Liver (tissue), 9 donors: Measurements from ENCODE around the gene LMTK2. TPM values are rescaled to one million over a fixed set of nuclear protein-coding genes. Genes with fewer than 3 reads are reported as not detected.

Experiments used
- DNase-seq: peaks from one replicate; pipeline ENCODE4 v3.0.0-alpha.2; 2017; ENCODE audit warnings: low spot score
- H3K27ac ChIP-seq, 2 donors: one replicate each; pipeline ENCODE4 v1.7.0; 2013; ENCODE audit warnings: inconsistent platforms in 2 of 2, low read length in 2 of 2, control low read depth in 1 of 2, low read depth in 1 of 2, mild to moderate bottlenecking in 1 of 2
- H3K27me3 ChIP-seq, 4 donors: one replicate each; pipeline versions ENCODE4 v1.6.1 to v1.7.0; 2013; ENCODE audit warnings: low read length in 3 of 4, inconsistent platforms in 1 of 4, mild to moderate bottlenecking in 1 of 4, moderate library complexity in 1 of 4; ENCODE audit not compliant: control insufficient read depth in 4 of 4, insufficient read depth in 4 of 4
- H3K36me3 ChIP-seq, 4 donors: one replicate each; pipeline versions ENCODE4 v1.6.1 to v1.7.0; 2013; ENCODE audit warnings: low read length in 3 of 4, mild to moderate bottlenecking in 3 of 4, low read depth in 1 of 4, moderate library complexity in 1 of 4; ENCODE audit not compliant: control insufficient read depth in 4 of 4, insufficient read depth in 3 of 4
- H3K4me1 ChIP-seq, 4 donors: one replicate each; pipeline versions ENCODE4 v1.6.1 to v1.7.0; 2013; ENCODE audit warnings: low read length in 3 of 4, mild to moderate bottlenecking in 3 of 4, moderate library complexity in 1 of 4; ENCODE audit not compliant: control insufficient read depth in 4 of 4, insufficient read depth in 4 of 4
- H3K4me3 ChIP-seq, 3 donors: one replicate each; pipeline versions ENCODE4 v1.6.1 to v1.7.0; 2013; ENCODE audit warnings: low read length in 3 of 3, control low read depth in 1 of 3, low read depth in 1 of 3, mild to moderate bottlenecking in 1 of 3
- H3K9ac ChIP-seq, 2 donors: one replicate each; pipeline ENCODE4 v1.7.0; 2013; ENCODE audit warnings: low read length in 2 of 2, mild to moderate bottlenecking in 2 of 2, moderate library complexity in 2 of 2, control low read depth in 1 of 2, low read depth in 1 of 2
- H3K9me3 ChIP-seq, 4 donors: one replicate each; pipeline versions ENCODE4 v1.6.1 to v1.7.0; 2013; ENCODE audit warnings: low read length in 3 of 4; ENCODE audit not compliant: control insufficient read depth in 4 of 4
- EGR1 ChIP-seq, 2 donors: IDR thresholded peaks; 2 replicates each; pipeline ENCODE4 v1.6.1; 2016 to 2018; ENCODE audit warnings: antibody characterized with exemption in 2 of 2, low read depth in 2 of 2
- FOXA1 ChIP-seq: IDR thresholded peaks from 2 replicates; pipeline ENCODE4 v1.6.1; 2016; ENCODE audit warnings: antibody characterized with exemption
- FOXA2 ChIP-seq: IDR thresholded peaks from 2 replicates; pipeline ENCODE4 v1.6.1; 2016; ENCODE audit warnings: antibody characterized with exemption
- GABPA ChIP-seq, 2 donors: IDR thresholded peaks in 1 of 2; conservative IDR thresholded peaks in 1 of 2; 2 replicates each; pipeline ENCODE4 v1.6.1; 2016; ENCODE audit warnings: antibody characterized with exemption in 2 of 2, mild to moderate bottlenecking in 1 of 2, moderate library complexity in 1 of 2
- HNF4A ChIP-seq, 2 donors: conservative IDR thresholded peaks; 2 replicates each; pipeline ENCODE4 v1.6.1; 2016; ENCODE audit warnings: antibody characterized with exemption in 2 of 2, mild to moderate bottlenecking in 2 of 2
- HNF4G ChIP-seq: IDR thresholded peaks from 2 replicates; pipeline ENCODE4 v1.6.1; 2016; ENCODE audit warnings: antibody characterized with exemption
- JUND ChIP-seq, 2 donors: IDR thresholded peaks; 2 replicates each; pipeline ENCODE4 v1.6.1; 2016; ENCODE audit warnings: antibody characterized with exemption in 2 of 2
- RAD21 ChIP-seq, 2 donors: IDR thresholded peaks; 2 replicates each; pipeline ENCODE4 v1.6.1; 2016; ENCODE audit warnings: antibody characterized with exemption in 2 of 2, mild to moderate bottlenecking in 2 of 2
- RXRA ChIP-seq, 2 donors: IDR thresholded peaks; 2 replicates each; pipeline ENCODE4 v1.6.1; 2017 to 2018; ENCODE audit warnings: antibody characterized with exemption in 2 of 2, mild to moderate bottlenecking in 1 of 2
- SP1 ChIP-seq: IDR thresholded peaks from 2 replicates; pipeline ENCODE4 v1.6.1; 2018; ENCODE audit warnings: antibody characterized with exemption, mild to moderate bottlenecking
- TAF1 ChIP-seq: conservative IDR thresholded peaks from 2 replicates; pipeline ENCODE4 v1.6.1; 2016; ENCODE audit warnings: antibody characterized with exemption, mild to moderate bottlenecking
- YY1 ChIP-seq: IDR thresholded peaks from 2 replicates; pipeline ENCODE4 v1.6.1; 2016; ENCODE audit warnings: antibody characterized with exemption, mild to moderate bottlenecking
- WGBS: extraction: QIAGEN DNeasy Blood & Tissue Kit; methylation state at CpG from one replicate; pipeline ENCODE4 v1.1.7; 2013; 5-methylcytosine and 5-hydroxymethylcytosine counted together
- polyA plus RNA-seq, 2 donors: library from polyadenylated mRNA; stranded (reverse) in 1 of 2; unstranded in 1 of 2; fragments of 200-250 nt in 1 of 2; fragments of >200 nt in 1 of 2; fragmentation: Nextera tagmentation in 1 of 2; extraction: Ambion mirVana in 1 of 2; gene quantifications; one replicate each; pipeline versions ENCODE4 v1.2.1 to v1.2.3, GENCODE V29; 2013 to 2015
- total RNA-seq, 2 donors: library from RNA; depleted of rRNA; stranded (reverse); fragments of >200 nt; gene quantifications; one replicate each; pipeline ENCODE4 v1.2.3, GENCODE V29; 2014
- TF ChIP-seq, protein P1 (sequence below): IDR thresholded peaks from 2 replicates; pipeline ENCODE4 v1.6.1; 2016; ENCODE audit warnings: antibody characterized with exemption
- TF ChIP-seq, protein P2 (sequence below): IDR thresholded peaks from 2 replicates; pipeline ENCODE4 v1.6.1; 2016; ENCODE audit warnings: antibody characterized with exemption
- TF ChIP-seq, protein P3 (sequence below): fragments of 150-350 bp; IDR thresholded peaks from 2 replicates; pipeline ENCODE4 v1.5.1; 2017; ENCODE audit warnings: improper control_type of control experiment, low read depth, low read length; ENCODE audit not compliant: missing input control
- donor health status: healthy.
- donor health status: healthy.
- donor health status: healthy.
- donor health status: healthy.
- donor health status: healthy.

LMTK2 gene
- total and polyA plus RNA-seq, 4 donors, result 3.1 to 14.3 (median 9.0) TPM

DNA sequence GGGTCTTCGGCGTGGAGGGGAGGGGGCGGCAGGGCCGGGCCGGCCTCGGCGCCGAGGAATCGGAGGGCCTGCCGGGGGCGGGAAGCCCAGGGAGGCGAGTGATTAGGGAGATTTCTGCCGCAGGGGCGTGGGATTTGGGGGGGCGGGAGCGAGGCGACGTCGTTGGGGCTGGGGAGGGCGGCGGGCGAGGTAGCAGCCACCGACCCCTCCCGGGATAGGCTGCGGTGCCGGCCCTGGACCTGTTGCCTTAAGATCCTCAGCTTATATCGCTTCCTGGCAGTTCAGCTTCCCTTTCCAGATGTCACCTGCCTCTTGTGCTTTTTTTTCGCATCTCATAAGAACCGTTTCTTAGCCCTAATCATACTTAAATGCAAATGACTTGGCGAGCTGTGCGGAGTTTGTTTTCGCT, 655 bp downstream of the LMTK2 start:
- Histone ChIP-seq H3K27me3 (no peaks in the 10 kb centered on the region), H3K27ac (peak overlapping the region; percentile 91 to 92), H3K4me1 (peaks cover 6 to 35% (median 25%) of the 10 kb centered on the region in 4 donors), H3K9me3 (no peaks in the 10 kb centered on the region), H3K9ac (peak overlapping the region in 1 of 2 donors; percentile 73), H3K36me3 (no peaks in the 10 kb centered on the region), H3K4me3 (peak overlapping the region; percentile 90 to 98 (median 94))
- 1% methylated on average over 32 of the region's 32 CpGs for WGBS
- DNase-seq, result peak; percentile 49
- TF ChIP-seq RAD21 (IDR thresholded peaks at IDR 0.05) (no peak), JUND (IDR thresholded peaks at IDR 0.05) (no peak), FOXA2 (no peak), SP1 (no peak), EGR1 (IDR thresholded peaks at IDR 0.05; ENCODE audit: low read depth in 2 of 2) (no peak)
- TF ChIP-seq, protein P1, sequence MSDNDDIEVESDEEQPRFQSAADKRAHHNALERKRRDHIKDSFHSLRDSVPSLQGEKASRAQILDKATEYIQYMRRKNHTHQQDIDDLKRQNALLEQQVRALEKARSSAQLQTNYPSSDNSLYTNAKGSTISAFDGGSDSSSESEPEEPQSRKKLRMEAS, result no peak

DNA sequence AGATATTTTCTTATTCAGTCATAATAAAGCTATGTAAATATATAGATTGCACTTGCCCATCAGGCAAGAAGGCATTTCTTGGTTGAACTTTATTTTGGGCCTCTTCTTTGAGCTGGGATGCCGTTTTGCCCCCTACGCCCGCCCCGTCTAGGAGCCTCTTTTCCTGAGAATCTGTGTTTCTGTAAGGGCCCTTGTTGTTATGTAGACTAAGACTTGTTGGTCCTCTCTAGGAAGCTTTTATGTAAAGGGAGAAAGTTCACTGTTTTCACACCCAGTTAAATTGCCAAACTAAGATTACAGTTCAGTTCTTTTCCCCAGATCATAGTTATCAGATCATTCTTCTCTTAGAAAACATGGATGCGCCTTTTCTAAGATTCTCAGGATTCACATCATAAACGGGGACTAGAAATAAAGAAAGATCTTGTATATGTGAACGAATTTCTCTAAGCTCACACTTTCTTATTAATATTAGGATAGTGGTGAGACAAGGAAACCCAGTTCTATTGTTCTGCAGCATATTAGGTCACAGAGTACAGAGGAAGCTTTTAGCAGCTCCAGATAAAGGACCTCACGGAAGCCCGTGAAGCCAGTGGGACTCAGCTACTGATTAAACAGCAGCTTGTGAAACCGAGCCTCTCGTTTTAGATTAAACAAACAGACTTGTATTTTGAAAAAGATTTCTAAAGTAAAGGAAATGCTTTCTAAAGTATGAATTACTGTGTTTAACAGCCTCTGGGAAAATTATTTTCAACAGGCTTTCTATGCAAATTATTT, 3.8 kb downstream of the LMTK2 start:
- WGBS, result 39% methylated on average over 11 of the region's 11 CpGs
- Histone ChIP-seq H3K27ac (peak overlapping the region; percentile 51 to 72), H3K9ac (peak overlapping the region; percentile 27 to 61), H3K4me3 (peak overlapping the region in 1 of 3 donors; percentile 15), H3K27me3 (no peaks in the 10 kb centered on the region), H3K9me3 (no peaks in the 10 kb centered on the region), H3K36me3 (no peaks in the 10 kb centered on the region), H3K4me1 (peaks cover 6 to 35% (median 25%) of the 10 kb centered on the region in 4 donors)
- TF ChIP-seq, protein P1, result no peak
- TF ChIP-seq TAF1, result peak; percentile 24
- peak; percentile 42 for TF ChIP-seq SP1
- TF ChIP-seq RXRA (IDR thresholded peaks at IDR 0.05), result peak; percentile 26 to 35
- peak in 1 of 2 donors; percentile 18 for TF ChIP-seq GABPA (IDR thresholded peaks at IDR 0.05 in 1 of 2, conservative IDR thresholded peaks at IDR 0.05 in 1 of 2)
- TF ChIP-seq FOXA2, result no peak
- TF ChIP-seq, protein P2, sequence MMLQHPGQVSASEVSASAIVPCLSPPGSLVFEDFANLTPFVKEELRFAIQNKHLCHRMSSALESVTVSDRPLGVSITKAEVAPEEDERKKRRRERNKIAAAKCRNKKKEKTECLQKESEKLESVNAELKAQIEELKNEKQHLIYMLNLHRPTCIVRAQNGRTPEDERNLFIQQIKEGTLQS, result peak; percentile 23
- TF ChIP-seq HNF4A (conservative IDR thresholded peaks at IDR 0.05), result peak in 1 of 2 donors; percentile 48
- peak; percentile 32 for TF ChIP-seq YY1
- TF ChIP-seq HNF4G, result no peak
- TF ChIP-seq RAD21 (IDR thresholded peaks at IDR 0.05), result peak; percentile 14 to 55
- DNase-seq, result no peak

DNA sequence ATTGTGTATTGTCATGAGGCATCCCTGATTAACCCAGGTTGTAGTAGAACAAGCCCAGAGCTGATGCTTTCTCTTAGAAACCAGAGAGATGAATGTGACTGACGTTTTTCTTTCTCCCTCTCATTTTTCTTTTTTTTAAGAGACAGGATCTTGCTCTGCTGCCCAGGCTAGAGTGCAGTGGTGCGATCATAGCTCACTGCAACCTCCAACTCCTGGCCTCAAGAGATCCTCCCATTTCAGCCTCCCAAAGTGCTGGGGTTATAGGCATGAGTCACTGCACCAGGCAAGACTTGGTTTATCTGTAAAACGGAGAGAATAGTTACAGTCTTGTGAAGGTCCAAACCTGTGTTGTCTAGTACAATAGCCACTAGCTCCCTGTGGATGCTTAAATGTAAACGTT, 5.4 kb downstream of the LMTK2 start:
- no peaks in the 10 kb centered on the region for H3K9me3 ChIP-seq
- H3K4me1 ChIP-seq, result peaks cover 6 to 40% (median 25%) of the 10 kb centered on the region in 4 donors
- H3K27me3 ChIP-seq, result no peaks in the 10 kb centered on the region
- H3K27ac ChIP-seq, result no peak overlapping the region
- no peak overlapping the region for H3K4me3 ChIP-seq
- no peak overlapping the region for H3K9ac ChIP-seq
- 88% methylated on average over 4 of the region's 4 CpGs for WGBS
- no peaks in the 10 kb centered on the region for H3K36me3 ChIP-seq
- TF ChIP-seq, protein P1, result no peak
- TF ChIP-seq TAF1, result no peak
- TF ChIP-seq FOXA1, result no peak
- no peak for TF ChIP-seq YY1
- TF ChIP-seq, protein P3, sequence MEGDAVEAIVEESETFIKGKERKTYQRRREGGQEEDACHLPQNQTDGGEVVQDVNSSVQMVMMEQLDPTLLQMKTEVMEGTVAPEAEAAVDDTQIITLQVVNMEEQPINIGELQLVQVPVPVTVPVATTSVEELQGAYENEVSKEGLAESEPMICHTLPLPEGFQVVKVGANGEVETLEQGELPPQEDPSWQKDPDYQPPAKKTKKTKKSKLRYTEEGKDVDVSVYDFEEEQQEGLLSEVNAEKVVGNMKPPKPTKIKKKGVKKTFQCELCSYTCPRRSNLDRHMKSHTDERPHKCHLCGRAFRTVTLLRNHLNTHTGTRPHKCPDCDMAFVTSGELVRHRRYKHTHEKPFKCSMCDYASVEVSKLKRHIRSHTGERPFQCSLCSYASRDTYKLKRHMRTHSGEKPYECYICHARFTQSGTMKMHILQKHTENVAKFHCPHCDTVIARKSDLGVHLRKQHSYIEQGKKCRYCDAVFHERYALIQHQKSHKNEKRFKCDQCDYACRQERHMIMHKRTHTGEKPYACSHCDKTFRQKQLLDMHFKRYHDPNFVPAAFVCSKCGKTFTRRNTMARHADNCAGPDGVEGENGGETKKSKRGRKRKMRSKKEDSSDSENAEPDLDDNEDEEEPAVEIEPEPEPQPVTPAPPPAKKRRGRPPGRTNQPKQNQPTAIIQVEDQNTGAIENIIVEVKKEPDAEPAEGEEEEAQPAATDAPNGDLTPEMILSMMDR, result no peak
- TF ChIP-seq GABPA (IDR thresholded peaks at IDR 0.05 in 1 of 2, conservative IDR thresholded peaks at IDR 0.05 in 1 of 2), result no peak
- no peak for TF ChIP-seq RAD21 (IDR thresholded peaks at IDR 0.05)
- no peak for DNase-seq
